Erythroblast (primary cell): ENCODE results near the gene HIPK2.

Experiments
- GATA1 ChIP-seq: IDR thresholded peaks from 2 replicates; pipeline ENCODE4 v1.6.1; 2011; ENCODE audit warnings: low read depth, mild to moderate bottlenecking, control low read depth, low read length, moderate library complexity
- POLR2A ChIP-seq: IDR thresholded peaks from 2 replicates; pipeline ENCODE4 v1.6.1; 2011; ENCODE audit warnings: mild to moderate bottlenecking, low read length

DNA sequence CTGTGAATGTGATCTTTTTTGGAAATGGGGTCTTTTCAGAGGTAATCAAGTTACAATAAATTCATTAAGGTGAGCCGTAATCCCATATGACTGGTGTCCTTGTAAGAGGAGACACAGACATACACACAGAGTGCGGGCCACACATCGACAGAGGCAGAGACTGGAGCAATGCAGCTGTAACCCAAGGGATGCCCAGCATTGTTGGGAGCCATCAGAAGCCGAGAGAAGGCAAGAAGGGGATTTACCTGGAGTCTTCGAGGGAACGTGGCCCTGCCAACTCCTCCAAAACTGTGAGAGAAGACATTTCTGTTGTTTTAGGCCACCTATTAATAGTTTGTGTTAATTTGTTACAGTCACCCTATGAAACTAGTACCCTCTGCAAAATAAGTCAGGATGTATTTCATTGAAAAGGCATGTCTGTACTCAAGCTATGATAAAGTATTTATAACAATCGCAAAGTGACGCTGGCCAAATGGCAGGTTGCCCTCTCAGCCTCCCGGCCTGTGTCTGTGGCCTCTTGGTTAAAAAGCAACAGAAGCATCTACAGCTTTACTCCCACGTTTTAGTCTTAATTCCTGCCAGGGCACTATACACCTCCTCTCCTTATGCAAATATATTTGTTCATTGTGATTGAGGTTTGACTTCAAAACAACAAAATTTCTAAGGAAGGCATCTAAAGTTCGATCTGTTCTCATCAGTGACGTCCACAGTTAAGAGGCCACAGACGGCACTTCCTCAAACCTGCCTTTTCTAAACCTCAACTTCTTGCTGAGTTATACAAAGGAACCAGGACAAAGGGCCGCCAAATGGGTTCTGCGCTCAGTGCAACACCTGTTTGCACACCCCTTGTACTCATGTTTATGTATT, 46.8 kb downstream of the HIPK2 start:
- TF ChIP-seq POLR2A (no peak), GATA1 (no peak)
